ENCODE measurements around the gene UCN2. TPM values are rescaled to one million over a fixed set of nuclear protein-coding genes. Genes with fewer than 3 reads are reported as not detected.
"Not testable (repeated sequence)": the region's sequence is repeated elsewhere in the genome, so short reads cannot be mapped to it uniquely, and the experiment has no call there.

The UCN2 gene
- total RNA-seq, 1 experiment from 2014 or later: 1.2 TPM

DNA sequence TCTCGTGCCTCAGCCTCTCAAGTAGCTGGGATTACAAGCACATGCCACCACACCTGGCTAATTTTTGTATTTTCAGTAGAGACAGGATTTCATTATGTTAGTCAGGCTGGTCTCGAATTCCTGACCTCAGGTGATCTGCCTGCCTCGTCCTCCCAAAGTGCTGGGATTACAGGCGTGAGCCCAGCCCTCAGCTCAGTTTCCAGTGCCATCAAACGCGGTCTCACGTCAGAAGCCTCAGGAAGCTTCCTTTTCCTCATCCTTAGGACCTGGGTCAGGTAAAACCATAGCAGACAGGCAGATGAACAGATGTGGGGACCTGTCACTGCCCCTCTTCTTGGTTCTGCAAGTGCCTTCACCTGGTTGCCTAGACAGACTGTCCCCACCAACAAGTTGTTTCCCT lies 11.9 kb downstream of the UCN2 start:
- in situ Hi-C loops (cut with HindIII; ENCODE audit: low pct_unique_long_range_greater_than_20kb, low sequenced_read_pairs); DNase-seq (ENCODE audit: low read depth): not testable (repeated sequence)

DNA sequence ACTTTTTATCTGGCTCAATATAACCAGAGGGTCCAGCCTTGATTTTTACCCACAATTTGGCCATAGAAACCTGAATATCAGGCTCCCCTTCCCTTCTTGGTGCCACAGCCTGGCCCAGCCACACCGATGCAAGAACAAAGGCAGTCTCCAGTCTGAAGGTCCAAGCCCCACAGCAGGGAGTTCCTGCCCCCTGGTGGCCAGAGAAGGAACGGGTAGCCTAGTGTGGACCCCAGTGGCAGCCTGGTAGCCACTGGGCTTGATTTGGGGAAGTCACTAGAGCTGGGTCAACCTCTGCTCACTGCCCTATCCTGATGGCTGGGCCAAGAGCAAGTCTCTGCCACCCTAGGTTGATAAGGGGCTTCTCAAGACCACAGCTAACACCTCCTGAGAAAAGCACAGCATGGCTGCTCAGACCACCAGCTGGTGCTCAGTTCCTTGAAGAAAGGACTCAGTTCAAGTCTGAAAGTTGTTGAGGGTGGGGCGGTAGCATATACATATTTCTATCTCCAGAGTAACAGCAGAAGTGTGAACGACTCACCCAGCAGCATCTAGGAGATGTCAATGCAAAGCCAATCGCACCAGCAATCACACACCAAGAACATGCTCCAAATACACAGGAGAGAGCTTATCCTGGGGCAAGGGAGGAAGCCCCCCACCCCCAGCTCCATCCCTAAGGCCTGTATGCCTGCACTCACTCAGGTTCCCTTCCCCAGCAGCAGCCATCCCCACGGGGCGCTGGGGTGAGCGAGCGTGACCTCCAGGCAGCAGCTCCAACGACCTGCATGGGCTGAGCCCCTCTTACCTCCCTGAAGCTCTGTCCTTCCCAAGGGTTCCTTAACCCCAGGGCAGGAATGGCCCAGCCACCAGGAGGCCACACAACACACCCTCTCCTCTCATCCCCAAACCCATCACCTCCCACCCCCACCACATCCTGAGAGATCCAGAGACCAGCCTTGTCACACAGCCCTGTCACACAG lies 14.6 kb downstream of the UCN2 start:
- in situ Hi-C loops (cut with HindIII; ENCODE audit: low pct_unique_long_range_greater_than_20kb, low sequenced_read_pairs): no loop called here
- peak; percentile 46 for DNase-seq (ENCODE audit: low read depth)

DNA sequence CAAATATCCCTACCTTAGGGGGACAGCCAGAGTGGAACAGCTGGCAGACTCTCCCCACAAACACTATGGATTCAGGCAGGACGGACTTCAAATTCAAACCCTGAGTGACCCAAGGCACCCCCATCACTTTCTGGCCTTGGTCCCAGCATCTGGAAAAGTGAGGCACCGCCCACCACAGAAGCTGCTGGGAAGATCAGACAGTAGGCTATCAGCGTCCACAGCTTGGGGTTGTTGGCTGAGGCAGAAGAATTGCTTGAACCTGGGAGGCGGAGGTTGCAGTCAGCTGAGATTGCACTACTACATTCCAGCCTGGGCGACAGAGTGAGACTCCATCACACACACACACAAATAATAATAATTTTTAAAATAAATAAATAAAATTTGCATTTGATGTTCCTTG lies 15.5 kb downstream of the UCN2 start:
- in situ Hi-C loops (cut with HindIII; ENCODE audit: low pct_unique_long_range_greater_than_20kb, low sequenced_read_pairs): no loop called here

DNA sequence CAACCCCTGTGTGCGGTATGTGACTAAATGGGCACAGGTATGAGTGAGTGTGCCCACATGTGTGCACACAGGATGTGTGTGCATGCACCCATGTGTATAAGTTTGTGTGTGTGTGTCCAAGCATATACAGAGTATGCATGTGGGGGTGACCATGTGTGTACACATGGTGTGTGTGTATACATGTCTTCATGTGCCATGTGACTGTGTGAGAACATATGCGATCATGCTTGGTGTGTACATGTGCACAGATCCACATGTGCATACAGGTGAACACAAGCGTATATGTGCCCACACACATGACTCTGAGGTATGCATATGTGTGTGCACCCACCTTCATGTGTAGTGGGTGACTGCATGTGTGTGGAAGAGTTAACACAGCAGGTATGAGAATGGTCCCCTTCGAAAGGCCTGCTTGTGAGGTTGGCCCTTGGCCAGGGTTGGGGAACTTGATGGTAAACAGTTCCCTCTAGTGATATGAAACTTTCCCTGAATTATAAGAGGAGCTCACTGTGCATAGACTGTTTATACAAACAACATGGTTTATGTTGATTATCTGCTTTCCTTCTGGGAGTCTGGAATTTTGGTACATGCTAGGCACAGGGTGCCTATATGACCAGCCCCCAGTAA lies 17.3 kb downstream of the UCN2 start:
- in situ Hi-C loops (cut with HindIII; ENCODE audit: low pct_unique_long_range_greater_than_20kb, low sequenced_read_pairs): no loop called here
- DNase-seq (ENCODE audit: low read depth): no peak

More for the DNA sequence above, 15.5 kb downstream of the UCN2 start:
- DNase-seq (ENCODE audit: low read depth): no peak

DNA sequence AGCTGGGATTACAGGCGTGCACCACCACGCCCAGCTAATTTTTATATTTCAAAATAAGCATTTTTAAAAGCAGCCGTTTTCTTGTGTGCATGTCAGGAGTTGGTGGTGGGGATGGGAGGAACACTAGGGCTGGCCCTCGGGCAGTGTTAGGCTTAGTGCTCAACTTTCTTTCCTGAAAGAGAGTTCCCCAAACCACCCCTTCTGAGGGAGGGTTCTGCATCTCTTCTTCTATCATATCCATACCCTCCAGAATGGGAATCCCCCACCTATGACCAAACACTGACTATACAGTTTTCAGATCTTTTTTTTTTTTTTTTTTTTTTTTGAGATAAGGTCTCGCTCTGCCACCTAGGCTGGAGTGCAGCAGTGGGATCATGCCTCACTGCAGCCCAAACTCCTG lies 19.4 kb downstream of the UCN2 start:
- in situ Hi-C loops (cut with HindIII; ENCODE audit: low pct_unique_long_range_greater_than_20kb, low sequenced_read_pairs): no loop called here
- no peak for DNase-seq (ENCODE audit: low read depth)

DNA sequence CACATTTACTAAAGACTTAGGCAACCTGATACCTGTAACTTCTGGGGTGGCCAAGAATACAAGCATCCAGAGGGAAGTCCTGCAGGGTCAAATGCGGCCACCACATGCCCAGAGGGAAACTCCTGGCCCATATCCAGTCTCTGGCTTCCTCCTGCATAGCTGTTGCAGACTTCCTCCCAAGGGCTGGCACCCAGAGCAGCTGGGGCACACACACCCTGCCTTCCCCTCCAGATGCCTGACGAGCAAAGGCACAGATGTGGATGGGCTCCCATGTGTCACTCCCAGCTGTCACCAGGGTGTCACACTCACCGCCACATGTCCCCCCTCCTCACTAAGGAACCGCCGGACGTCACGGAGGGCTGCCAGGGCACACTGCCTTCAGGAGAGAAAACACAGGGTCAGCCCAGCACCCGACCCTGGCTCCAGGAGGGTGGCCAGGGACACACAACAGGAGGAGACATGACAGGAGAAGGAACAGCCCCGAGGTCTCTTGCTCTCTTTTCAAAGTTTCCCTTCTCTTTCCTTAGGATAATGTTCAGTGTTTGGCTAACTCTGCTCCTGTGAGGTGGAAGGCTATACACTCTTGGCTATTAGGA lies 20.2 kb downstream of the UCN2 start:
- DNase-seq (ENCODE audit: low read depth): no peak
- in situ Hi-C loops (cut with HindIII; ENCODE audit: low pct_unique_long_range_greater_than_20kb, low sequenced_read_pairs): no loop called here

DNA sequence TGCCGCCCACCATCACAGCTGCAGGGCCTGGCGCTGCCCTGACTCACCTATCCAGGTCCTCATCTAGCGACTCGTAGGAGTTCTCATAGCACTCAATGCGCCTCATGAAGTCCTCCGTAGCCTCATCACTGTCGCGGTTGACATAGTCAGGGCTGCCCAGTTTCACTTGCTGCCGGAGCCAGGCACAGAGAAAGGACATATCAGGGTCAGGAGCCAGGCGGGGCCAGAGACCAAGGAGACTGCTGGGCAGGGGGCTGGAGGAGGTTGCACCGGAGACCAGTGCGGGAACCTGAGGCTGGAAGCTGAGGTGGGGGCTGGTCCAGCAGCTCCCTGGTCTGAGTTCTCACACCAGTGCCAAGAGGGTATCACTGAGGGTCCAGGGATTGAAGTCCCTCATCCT lies 25.1 kb downstream of the UCN2 start:
- DNase-seq (ENCODE audit: low read depth): no peak
- in situ Hi-C loops (cut with HindIII; ENCODE audit: low pct_unique_long_range_greater_than_20kb, low sequenced_read_pairs): no loop called here

DNA sequence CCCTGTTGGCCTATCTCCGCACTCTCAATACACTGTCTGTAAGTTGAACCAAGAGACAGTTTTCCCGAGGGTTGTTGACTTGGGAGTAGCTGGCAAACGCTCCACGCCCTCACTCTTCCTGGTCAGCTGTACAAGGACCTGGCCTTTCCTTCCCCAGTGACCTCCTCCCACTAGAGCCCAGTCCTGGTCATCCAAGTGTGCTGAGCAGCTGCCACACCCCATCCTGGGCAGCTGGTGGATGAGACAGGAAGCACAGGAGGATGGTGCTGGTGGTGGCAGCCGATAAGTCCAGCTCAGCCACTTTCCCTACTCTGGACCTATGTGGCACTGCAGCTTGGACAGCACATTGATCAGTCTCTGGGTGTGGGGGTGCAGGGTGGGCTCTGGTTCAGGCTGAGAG lies 26.8 kb downstream of the UCN2 start:
- in situ Hi-C loops (cut with HindIII; ENCODE audit: low pct_unique_long_range_greater_than_20kb, low sequenced_read_pairs): no loop called here
- no peak for DNase-seq (ENCODE audit: low read depth)

DNA sequence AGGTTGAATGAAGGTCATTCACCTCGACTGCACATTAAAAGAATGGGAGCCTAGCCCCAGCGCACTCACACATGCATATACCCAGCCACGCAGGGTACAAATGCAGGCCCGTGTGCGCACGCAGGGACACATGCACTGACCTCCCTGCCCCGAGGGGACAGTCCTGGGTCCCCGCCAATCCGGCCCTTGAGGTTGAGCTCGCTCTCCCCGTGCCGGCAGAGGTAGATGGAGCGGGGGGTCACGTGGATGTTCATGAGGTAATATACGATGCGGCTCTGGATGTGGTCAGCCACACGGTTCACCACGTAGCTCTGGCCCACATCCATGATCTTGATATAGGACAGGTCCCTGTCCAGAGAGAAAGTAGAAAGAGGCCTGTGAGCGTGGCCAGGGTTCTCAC lies 27.5 kb downstream of the UCN2 start:
- in situ Hi-C loops (cut with HindIII; ENCODE audit: low pct_unique_long_range_greater_than_20kb, low sequenced_read_pairs): no loop called here
- no peak for DNase-seq (ENCODE audit: low read depth)

DNA sequence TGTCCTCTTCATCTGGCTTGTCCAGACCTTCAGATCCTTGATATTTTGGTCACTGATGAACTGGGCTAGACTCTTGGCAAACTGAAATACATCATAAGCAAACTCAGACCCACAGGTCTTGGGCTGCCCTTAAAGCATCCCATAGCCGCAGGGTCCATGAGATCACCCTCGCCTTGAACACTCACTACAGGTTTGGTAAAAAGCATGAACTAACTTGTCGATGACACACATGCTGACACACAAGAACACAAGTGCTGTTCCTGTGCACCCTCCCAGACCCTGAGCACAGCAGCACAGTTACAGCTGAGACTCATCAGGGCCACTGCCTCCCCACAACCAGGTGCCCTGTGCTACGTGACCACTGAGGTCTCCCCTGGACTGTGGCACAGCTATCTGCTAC lies 28.0 kb downstream of the UCN2 start:
- in situ Hi-C loops (cut with HindIII; ENCODE audit: low pct_unique_long_range_greater_than_20kb, low sequenced_read_pairs): no loop called here

DNA sequence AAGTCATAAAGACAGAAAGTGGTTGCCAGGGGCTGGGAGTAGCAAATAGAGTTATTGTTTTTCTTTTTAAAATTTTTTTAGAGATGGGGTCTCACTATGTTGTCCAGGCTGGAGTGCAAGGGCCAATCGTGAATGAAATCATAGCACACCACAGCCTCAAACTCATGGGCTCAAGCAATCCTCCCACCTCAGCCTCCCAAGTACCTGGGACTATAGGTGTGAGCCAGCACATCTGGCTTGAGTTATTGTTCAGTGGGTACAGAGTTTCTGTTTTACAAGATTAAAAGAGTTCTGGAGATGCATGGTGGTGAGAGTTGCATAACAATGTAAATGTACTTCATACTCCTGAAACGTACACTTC lies 30.6 kb downstream of the UCN2 start:
- DNase-seq (ENCODE audit: low read depth): no peak
- in situ Hi-C loops (cut with HindIII; ENCODE audit: low pct_unique_long_range_greater_than_20kb, low sequenced_read_pairs): no loop called here

More for the DNA sequence above, 28.0 kb downstream of the UCN2 start:
- no peak for DNase-seq (ENCODE audit: low read depth)

DNA sequence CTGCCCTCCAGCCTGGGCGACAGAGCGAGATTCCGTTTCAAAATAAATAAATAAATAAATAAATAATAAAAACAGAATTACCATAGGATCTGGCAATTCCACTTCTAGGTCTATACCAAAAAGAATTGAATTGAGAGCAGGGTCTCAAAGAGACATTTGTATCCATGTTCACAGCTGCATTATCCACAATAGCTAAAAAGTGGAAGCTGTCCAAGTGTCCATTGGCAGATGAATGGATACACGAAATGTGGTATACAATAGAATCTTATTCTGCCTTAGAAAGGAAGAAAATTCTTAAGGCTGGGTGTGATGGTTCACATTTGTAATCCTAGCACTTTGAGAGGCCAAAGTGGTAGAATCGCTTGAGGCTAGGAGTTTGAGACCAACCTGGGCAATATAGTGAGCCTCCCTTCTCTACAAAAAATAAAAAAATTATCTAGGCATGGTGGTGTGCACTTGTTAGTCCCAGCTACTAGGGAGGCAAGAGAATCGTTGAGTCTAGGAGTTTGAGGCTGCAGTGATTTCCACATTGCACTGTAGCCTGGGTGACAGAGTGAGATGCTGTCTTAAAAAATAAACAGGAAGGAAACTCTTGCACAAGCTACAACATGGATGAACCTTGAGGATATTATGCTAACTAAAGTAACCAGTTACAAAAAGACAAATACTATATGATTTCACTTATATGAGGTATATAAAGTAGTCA lies 31.2 kb downstream of the UCN2 start:
- no peak for DNase-seq (ENCODE audit: low read depth)
- in situ Hi-C loops (cut with HindIII; ENCODE audit: low pct_unique_long_range_greater_than_20kb, low sequenced_read_pairs): no loop called here

DNA sequence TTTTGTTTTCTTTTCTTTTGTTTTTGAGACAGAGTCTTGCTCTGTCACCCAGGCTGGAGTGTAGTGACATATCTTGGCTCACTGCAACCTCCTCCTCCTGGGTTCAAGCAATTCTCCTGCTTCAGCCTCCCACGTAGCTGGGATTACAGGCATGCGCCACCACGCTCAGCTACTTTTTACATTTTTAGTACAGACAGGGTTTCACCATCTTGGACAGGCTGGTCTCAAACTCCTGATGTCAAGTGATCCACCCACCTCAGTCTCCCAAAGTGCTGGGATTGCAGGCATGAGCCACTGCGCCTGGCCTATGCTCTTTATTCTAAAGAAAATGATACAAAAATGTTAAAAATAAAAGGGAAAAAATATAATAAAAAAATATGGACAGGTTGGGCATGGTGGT lies 32.9 kb downstream of the UCN2 start:
- in situ Hi-C loops (cut with HindIII; ENCODE audit: low pct_unique_long_range_greater_than_20kb, low sequenced_read_pairs); DNase-seq (ENCODE audit: low read depth): not testable (repeated sequence)

DNA sequence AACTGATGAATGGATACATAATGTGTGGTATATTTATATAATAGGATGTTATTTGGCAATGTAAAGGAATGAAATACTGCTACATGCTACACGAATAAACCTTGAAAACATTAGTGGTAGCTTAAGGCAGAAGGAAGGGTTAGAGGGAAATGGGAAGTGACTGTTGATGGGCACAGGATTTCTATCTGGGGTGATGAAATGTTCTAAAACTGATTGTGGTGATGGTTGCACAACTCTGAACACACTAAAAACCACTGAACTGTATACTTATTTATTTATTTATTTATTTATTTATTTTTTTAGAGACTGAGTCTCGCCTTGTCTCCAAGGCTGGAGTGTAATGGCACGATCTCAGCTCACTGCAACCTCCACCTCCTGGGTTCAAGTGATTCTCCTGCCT lies 34.8 kb downstream of the UCN2 start:
- in situ Hi-C loops (cut with HindIII; ENCODE audit: low pct_unique_long_range_greater_than_20kb, low sequenced_read_pairs): no loop called here
- no peak for DNase-seq (ENCODE audit: low read depth)

DNA sequence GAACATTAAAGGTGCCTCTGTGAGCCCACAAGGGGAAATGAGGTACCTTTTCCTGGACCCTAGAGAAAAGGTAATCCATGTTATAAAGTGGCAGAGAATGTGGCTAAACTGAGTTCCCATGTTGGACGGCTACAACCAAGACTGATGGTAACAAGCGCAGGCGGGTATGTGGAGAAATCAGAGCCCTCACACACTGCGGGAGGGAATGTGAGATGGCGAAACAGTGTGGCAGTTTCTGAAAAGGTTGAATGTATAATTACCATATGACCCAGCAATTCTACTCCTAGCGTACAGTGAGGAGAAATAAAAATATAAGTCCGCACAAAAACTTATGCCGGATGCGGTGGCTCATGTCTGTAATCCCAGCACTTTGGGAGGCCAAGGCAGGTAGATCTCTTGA lies 35.5 kb downstream of the UCN2 start:
- in situ Hi-C loops (cut with HindIII; ENCODE audit: low pct_unique_long_range_greater_than_20kb, low sequenced_read_pairs): no loop called here

DNA sequence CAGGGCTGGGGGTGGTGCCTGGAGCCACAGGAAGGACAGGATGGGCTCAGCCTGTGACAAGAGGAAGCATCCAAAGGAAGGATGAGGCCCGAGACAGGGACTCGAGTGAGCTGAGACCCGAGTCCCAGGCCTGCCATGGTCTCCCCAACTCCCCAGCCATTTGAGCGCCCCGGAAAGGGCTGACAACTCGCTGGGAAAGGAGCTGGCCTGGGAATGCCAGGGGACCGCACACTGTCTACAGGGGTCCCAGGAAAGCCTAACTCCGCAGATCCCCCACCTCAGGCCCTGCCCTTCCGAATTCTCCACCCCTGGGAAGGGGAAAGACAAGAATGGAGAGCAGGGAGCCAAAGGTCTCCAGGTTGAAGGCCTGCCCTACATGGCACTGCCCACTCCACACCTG lies 38.6 kb downstream of the UCN2 start:
- in situ Hi-C loops (cut with HindIII; ENCODE audit: low pct_unique_long_range_greater_than_20kb, low sequenced_read_pairs): no loop called here
- DNase-seq (ENCODE audit: low read depth): no peak

More for the DNA sequence above, 35.5 kb downstream of the UCN2 start:
- no peak for DNase-seq (ENCODE audit: low read depth)

DNA sequence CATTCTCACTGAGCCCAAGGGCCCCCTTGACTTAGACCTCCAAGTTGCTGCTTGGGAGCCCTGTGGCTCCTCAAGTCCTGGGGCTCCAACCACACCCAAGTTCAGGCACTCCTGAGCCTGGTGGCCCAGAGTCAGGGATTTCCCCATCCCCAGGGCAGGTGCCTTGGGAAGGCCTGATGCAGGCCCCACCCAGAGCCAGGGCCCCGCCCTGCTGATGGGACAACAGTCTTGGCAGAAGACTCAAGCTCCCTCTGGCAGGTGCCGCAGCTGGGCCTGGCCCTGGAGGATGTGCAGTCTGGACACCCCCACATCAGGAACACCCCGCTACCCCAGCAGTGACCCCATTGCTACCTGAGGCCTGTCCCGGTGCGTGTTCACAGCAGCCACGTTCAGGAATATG lies 41.9 kb downstream of the UCN2 start:
- in situ Hi-C loops (cut with HindIII; ENCODE audit: low pct_unique_long_range_greater_than_20kb, low sequenced_read_pairs): no loop called here
- DNase-seq (ENCODE audit: low read depth): no peak

DNA sequence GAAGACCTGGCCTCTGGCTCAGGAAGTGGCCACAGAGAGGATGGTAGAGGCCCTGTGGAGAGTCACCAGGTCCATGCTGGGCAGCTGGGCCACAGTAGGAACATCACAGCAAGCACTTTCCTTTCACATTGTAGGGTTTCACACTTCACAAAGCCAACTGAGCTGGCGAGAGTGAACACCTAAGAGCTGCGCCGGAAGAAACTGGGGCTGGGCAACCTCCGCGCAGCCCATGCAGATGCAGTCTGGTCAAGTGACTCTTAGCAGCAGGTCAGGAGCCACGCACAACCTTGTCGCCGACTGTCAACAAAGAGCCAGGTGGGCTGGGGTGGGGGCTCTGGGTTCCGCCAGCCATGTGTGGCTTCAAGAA lies 44.3 kb downstream of the UCN2 start:
- no peak for DNase-seq (ENCODE audit: low read depth)
- in situ Hi-C loops (cut with HindIII; ENCODE audit: low pct_unique_long_range_greater_than_20kb, low sequenced_read_pairs): no loop called here
